Measurements from ENCODE around the gene NFIC. TPM values are rescaled to one million over a fixed set of nuclear protein-coding genes. Genes with fewer than 3 reads are reported as not detected.

NFIC gene
- total RNA-seq, 1 donor from 2014 or later, result 1.1 TPM

GRCh38 chr19:3509566-3509989 lies 143.2 kb downstream of the NFIC start:
- H3K9me3 Mint-ChIP-seq, result no peaks in the 10 kb centered on the region
- Histone ChIP-seq H4K20me1 (ENCODE audit: low read depth) (peaks cover 81% of the 10 kb centered on the region), H3K79me2 (ENCODE audit: low read depth) (peaks cover 82% of the 10 kb centered on the region), H3K9me3 (ENCODE audit: low read depth) (no peaks in the 10 kb centered on the region), H3K36me3 (no peaks in the 10 kb centered on the region), H2AFZ (replicated peaks) (no peak overlapping the region), H3F3A (ENCODE audit: low read depth) (peaks cover 8% of the 10 kb centered on the region), H3K27me3 (no peaks in the 10 kb centered on the region), H3K4me2 (no peak overlapping the region), H3K27ac (no peak overlapping the region), H3K4me3 (no peak overlapping the region), H3K9ac (no peak overlapping the region), H3K4me1 (peaks cover 12% of the 10 kb centered on the region)
- no peak overlapping the region for H3K27ac Mint-ChIP-seq
- TF ChIP-seq EZH2 (IDR thresholded peaks at IDR 0.05) (no peak), CTCF (IDR thresholded peaks at IDR 0.05) (no peak), EZH2phosphoT487 (IDR thresholded peaks at IDR 0.05) (no peak)
- H3K27me3 Mint-ChIP-seq (ENCODE audit: insufficient read depth, low read depth), result peaks cover 8% of the 10 kb centered on the region
- peaks cover 35% of the 10 kb centered on the region for H3K4me1 Mint-ChIP-seq
- peak overlapping the region; percentile 19 for H3K4me3 Mint-ChIP-seq
- peaks cover 10% of the 10 kb centered on the region for H3K36me3 Mint-ChIP-seq
- DNase-seq (ENCODE audit: low spot score), result no peak

- H3K4me3 Mint-ChIP-seq, result no peak overlapping the region
- peaks cover 8% of the 10 kb centered on the region for H3K27me3 Mint-ChIP-seq (ENCODE audit: insufficient read depth, low read depth)
- no peak overlapping the region for H2AFZ ChIP-seq (replicated peaks)
- no peak for DNase-seq (ENCODE audit: low spot score)
- H3K4me1 Mint-ChIP-seq, result peaks cover 31% of the 10 kb centered on the region
- peaks cover 10% of the 10 kb centered on the region for H3K36me3 Mint-ChIP-seq
- no peak overlapping the region for H3K27ac ChIP-seq
- no peak overlapping the region for H3K4me2 ChIP-seq
- H3K27ac Mint-ChIP-seq, result no peak overlapping the region
- peaks cover 94% of the 10 kb centered on the region for H3K79me2 ChIP-seq (ENCODE audit: low read depth)
- H3F3A ChIP-seq (ENCODE audit: low read depth), result peaks cover under 1% of the 10 kb centered on the region
- H3K27me3 ChIP-seq, result no peaks in the 10 kb centered on the region
- H3K4me1 ChIP-seq, result peaks cover 7% of the 10 kb centered on the region
- no peak overlapping the region for H3K4me3 ChIP-seq
- no peaks in the 10 kb centered on the region for H3K9me3 Mint-ChIP-seq
- H3K9ac ChIP-seq, result no peak overlapping the region
- no peaks in the 10 kb centered on the region for H3K36me3 ChIP-seq
- no peaks in the 10 kb centered on the region for H3K9me3 ChIP-seq (ENCODE audit: low read depth)
- H4K20me1 ChIP-seq (ENCODE audit: low read depth), result peaks cover 92% of the 10 kb centered on the region
- TF ChIP-seq CTCF (IDR thresholded peaks at IDR 0.05) (no peak), EZH2 (IDR thresholded peaks at IDR 0.05) (no peak), EZH2phosphoT487 (IDR thresholded peaks at IDR 0.05) (no peak)
These were observed 144.3 kb downstream of the NFIC start for GRCh38 chr19:3510727-3511126.

GRCh38 chr19:3511506-3512251 lies 145.3 kb downstream of the NFIC start:
- H3F3A ChIP-seq (ENCODE audit: low read depth), result no peaks in the 10 kb centered on the region
- no peaks in the 10 kb centered on the region for H3K36me3 ChIP-seq
- H3K9me3 ChIP-seq (ENCODE audit: low read depth), result no peaks in the 10 kb centered on the region
- H3K4me3 ChIP-seq, result no peak overlapping the region
- H3K4me2 ChIP-seq, result no peak overlapping the region
- Mint-ChIP-seq H3K27me3 (ENCODE audit: insufficient read depth, low read depth) (peaks cover 8% of the 10 kb centered on the region), H3K9me3 (no peaks in the 10 kb centered on the region), H3K4me3 (no peak overlapping the region), H3K27ac (no peak overlapping the region), H3K4me1 (peaks cover 29% of the 10 kb centered on the region), H3K36me3 (peaks cover 10% of the 10 kb centered on the region)
- H3K4me1 ChIP-seq, result peaks cover 7% of the 10 kb centered on the region
- no peaks in the 10 kb centered on the region for H3K27me3 ChIP-seq
- no peak overlapping the region for H2AFZ ChIP-seq (replicated peaks)
- DNase-seq (ENCODE audit: low spot score), result no peak
- H3K79me2 ChIP-seq (ENCODE audit: low read depth), result peaks cover 100% of the 10 kb centered on the region
- H4K20me1 ChIP-seq (ENCODE audit: low read depth), result peaks cover 100% of the 10 kb centered on the region
- H3K27ac ChIP-seq, result no peak overlapping the region
- TF ChIP-seq EZH2phosphoT487 (IDR thresholded peaks at IDR 0.05), result no peak
- no peak for TF ChIP-seq EZH2 (IDR thresholded peaks at IDR 0.05)
- no peak for TF ChIP-seq CTCF (IDR thresholded peaks at IDR 0.05)
- no peak overlapping the region for H3K9ac ChIP-seq

Data from neural progenitor cell (in vitro differentiated cells).